AG09309 (cell line): ENCODE data around the gene TRPT1.

ENCODE experiments used
- DNase-seq: peaks from one replicate; pipeline ENCODE4 v3.0.0-alpha.2; 2010; ENCODE audit warnings: low read depth
- H3K4me3 ChIP-seq: 2 replicates; pipeline ENCODE4 v1.5.1; 2011; ENCODE audit warnings: mild to moderate bottlenecking, low read depth, low read length, moderate library complexity; ENCODE audit not compliant: control insufficient read depth
- TF ChIP-seq, protein P1 (sequence below): IDR thresholded peaks from 2 replicates; pipeline ENCODE4 v1.5.1; 2011; ENCODE audit warnings: mild to moderate bottlenecking, low read depth, low read length, inconsistent platforms; ENCODE audit not compliant: insufficient read depth, control insufficient read depth; ENCODE audit errors: missing control alignments

Gene TRPT1

DNA sequence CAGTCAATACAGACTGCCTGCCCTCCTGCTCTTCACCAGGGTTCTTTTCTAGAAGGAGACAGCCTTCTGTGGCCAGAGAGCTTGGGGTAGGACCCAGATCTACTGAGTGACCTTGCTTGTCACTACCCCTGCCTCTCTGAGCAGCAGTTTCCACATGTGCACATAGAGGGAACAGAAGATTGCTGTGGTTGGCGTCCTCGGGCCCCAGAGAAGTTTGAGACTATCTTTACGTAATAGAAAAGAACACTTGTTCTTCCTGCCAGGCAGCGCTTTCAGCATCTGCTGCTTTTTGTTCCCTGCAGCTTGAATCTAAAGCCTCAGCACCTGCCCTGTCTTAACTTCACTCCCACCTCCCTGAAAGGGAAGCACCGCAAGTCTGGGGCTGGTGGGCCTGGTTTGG lies 13.0 kb upstream of the TRPT1 start:
- H3K4me3 ChIP-seq: no peak overlapping the region
- TF ChIP-seq, protein P1, sequence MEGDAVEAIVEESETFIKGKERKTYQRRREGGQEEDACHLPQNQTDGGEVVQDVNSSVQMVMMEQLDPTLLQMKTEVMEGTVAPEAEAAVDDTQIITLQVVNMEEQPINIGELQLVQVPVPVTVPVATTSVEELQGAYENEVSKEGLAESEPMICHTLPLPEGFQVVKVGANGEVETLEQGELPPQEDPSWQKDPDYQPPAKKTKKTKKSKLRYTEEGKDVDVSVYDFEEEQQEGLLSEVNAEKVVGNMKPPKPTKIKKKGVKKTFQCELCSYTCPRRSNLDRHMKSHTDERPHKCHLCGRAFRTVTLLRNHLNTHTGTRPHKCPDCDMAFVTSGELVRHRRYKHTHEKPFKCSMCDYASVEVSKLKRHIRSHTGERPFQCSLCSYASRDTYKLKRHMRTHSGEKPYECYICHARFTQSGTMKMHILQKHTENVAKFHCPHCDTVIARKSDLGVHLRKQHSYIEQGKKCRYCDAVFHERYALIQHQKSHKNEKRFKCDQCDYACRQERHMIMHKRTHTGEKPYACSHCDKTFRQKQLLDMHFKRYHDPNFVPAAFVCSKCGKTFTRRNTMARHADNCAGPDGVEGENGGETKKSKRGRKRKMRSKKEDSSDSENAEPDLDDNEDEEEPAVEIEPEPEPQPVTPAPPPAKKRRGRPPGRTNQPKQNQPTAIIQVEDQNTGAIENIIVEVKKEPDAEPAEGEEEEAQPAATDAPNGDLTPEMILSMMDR: no peak
- DNase-seq: no peak

DNA sequence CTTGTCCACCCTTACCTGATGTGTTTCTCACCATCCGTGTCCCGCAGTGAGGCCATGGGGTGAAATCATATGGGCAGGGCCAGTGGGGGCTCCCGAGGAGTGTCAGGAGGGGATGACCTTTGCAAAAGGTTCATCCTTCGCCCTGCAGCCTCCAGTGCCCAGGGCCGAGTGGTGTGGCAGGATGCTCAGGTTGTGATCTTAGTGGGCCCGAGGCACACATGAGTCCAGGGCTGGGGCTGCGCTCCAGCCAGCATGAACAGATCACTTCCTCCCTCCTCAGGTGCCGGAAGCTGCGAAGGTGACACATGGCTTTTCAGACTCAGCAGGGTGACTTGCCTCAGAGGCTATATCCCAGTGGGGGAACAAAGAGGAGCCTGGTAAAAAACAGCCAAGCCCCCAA lies 12.1 kb upstream of the TRPT1 start:
- no peak for DNase-seq
- TF ChIP-seq, protein P1: no peak
- H3K4me3 ChIP-seq: no peak overlapping the region

DNA sequence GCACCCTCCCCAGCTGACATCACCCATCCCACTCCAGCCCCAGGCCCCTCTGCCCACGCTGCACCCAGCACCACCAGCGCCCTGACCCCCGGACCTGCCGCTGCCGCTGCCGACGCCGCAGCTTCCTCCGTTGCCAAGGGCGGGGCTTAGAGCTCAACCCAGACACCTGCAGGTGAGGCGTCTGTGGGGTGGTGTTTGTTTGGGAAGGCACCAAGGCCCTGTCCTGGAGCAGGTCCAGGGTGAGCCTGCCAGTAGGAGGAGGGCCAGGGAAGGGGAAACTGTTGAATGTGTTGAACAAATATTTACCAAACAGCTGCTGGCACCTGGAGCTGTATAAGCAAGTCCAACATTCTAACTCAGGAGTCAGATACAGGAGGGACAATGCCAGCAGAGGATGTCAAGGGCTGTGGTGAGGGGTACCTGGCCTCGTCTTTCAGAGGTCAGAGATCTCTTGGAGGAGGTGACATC lies 11.5 kb upstream of the TRPT1 start:
- DNase-seq: no peak
- TF ChIP-seq, protein P1: no peak
- no peak overlapping the region for H3K4me3 ChIP-seq

DNA sequence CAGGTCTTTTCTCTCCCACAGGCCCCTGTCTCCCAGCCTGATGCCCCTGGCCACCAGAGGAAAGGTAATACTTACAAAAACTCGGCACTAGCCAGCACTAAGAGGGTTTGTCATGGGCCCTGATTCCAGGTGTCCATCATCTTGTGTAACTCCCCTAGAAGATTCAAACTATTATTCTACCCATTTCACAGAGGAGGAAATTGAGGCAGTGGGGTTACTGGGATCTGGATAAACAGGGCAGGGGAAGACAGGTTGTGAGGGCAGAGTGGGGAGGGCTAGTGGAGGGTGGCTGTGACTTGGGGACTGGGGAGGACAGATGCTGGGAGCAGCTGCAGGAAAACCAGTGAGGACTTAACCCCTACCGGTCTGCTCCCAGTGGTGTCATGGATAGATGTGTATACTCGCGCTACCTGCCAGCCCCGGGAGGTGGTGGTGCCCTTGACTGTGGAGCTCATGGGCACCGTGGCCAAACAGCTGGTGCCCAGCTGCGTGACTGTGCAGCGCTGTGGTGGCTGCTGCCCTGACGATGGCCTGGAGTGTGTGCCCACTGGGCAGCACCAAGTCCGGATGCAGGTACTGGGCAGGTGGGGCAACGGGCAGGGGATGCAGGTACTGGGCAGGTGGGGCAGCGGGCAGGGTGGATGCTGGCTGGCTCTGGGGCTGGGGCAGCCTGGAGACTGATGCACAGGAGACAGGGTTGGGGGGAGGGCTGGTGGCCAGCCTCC lies 9.6 kb upstream of the TRPT1 start:
- no peak for DNase-seq
- TF ChIP-seq, protein P1: no peak
- H3K4me3 ChIP-seq: peak overlapping the region; percentile 67

DNA sequence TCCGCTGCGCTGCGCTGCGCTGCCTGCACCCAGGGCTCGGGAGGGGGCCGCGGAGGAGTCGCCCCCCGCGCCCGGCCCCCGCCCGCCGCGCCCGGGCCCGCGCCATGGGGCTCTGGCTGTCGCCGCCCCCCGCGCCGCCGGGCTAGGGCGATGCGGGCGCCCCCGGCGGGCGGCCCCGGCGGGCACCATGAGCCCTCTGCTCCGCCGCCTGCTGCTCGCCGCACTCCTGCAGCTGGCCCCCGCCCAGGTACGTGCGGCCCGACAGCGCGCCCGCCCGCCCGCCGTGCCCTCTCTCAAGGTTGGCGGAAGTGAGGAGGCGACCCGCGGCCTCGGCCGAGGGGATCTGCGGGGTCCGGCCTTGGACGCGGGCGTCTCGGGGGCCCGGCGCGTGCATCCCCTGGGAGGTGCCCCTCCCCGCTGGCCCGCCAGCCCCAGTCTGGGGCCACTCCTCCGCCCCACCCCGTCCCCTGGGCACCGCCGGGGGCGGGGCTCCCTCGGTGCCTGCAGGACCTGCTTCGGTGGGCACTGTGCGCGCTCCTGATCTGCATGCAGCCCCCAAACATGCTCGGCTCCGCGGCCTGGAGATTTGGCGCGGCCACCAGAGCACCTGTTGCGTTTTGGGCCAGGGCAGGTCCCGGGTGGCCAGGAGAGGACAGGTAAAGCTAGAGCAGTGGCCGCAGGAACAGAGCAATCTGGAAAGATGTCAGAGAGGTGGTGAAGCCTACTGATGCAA lies 8.8 kb upstream of the TRPT1 start:
- TF ChIP-seq, protein P1: no peak
- no peak for DNase-seq
- peak overlapping the region; percentile 67 for H3K4me3 ChIP-seq

DNA sequence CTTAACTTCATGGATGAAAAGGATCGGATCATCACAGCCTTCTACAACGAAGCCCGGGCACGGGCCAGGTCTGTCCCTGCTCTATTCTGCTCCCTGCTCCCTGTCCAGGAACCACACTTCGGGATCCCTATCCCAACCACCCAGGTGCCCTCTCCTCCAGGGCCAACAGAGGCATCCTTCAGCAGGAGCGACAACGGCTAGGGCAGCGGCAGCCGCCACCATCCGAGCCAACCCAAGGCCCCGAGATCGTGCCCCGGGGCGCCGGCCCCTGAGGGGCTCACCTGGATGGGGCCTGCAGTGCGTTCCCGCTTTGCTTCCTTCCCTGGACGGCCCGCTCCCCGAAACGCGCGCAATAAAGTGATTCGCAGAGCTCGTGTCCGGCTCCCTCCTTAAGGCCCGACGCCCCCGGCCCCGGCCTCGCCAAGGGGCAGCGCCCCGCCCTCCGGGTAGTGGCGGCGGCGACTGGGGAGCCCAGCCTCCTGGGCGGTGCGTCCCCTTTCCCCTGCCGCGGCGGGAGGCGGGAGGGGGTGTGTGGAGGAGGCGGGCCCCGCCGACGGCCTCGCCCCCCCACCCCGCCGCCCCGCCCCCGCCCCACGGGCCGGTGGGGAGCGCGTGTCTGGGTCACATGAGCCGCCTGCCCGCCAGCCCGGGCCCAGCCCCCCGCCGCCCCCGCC lies 8.1 kb upstream of the TRPT1 start, which contains the start of gene VEGFB:
Gene VEGFB, plus strand, starts transcription at position 672 of the 674 bp plus-strand sequence. CDS start 250 bp downstream, outside the sequence.
- DNase-seq: no peak
- TF ChIP-seq, protein P1: no peak
- H3K4me3 ChIP-seq: peak within 1 kb of the TSS; percentile 67
